ENCODE results near the gene CYP4A22.
"Not testable (repeated sequence)": the region's sequence is repeated elsewhere in the genome, so short reads cannot be mapped to it uniquely, and the experiment has no call there.

CYP4A22 gene

GRCh38 chr1:47137198-47137597 is at the start of gene CYP4A22:
CYP4A22 (plus strand) TSS chr1:47137441; CDS start chr1:47137486, 45 bp downstream.
- no peak for DNase-seq (ENCODE audit: low read depth, low spot score)

DNA sequence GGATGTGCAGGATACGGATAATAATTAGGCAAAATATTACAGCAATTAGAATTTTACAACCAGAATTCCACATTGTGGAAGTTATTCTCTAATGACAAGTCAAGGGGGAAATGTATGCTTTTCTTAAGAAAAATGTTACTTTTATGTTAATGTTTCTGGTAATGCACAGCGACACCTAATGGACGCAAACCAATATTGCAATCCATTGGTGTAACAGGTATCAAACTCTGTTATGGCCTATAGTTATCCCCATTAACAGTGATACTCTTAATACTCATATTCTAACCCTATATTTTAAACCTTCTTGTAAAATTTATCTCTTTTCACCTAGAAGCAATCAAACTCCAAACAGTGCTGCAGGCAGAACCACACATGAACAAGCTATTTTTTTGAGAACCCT is 47.9 kb upstream of the CYP4A22 start:
- DNase-seq (ENCODE audit: low read depth, low spot score): not testable (repeated sequence)

DNA sequence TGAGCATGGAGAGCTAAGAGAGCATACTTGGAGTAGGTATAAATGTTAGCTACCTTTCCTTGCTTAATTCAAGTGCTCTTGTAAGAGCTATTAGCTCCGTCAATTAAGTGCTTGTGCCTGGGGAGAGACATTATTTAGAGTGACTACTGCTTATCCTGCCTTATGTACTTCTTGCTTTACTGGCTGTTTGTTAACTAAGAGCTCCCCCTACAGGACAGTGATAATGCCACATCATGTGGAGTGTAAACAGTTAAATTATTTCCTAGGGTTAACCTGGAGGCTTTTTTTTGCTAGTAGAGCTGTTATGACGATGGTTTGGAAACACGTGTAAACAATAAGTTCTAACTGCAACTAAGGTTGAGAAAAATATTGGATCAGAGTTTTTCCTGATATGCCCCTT is 45.8 kb upstream of the CYP4A22 start:
- DNase-seq (ENCODE audit: low read depth, low spot score): not testable (repeated sequence)

- no peak for DNase-seq (ENCODE audit: low read depth, low spot score)
Observed at GRCh38 chr1:47104816-47105215, 32.4 kb upstream of the CYP4A22 start.

- no peak for DNase-seq (ENCODE audit: low read depth, low spot score)
Observed at GRCh38 chr1:47106792-47107191, 30.4 kb upstream of the CYP4A22 start.

- peak; percentile 17 for DNase-seq (ENCODE audit: low read depth, low spot score)
Observed at GRCh38 chr1:47107851-47108574, 29.2 kb upstream of the CYP4A22 start.

- DNase-seq (ENCODE audit: low read depth, low spot score): not testable (repeated sequence)
Observed at GRCh38 chr1:47109482-47109881, 27.8 kb upstream of the CYP4A22 start.

- DNase-seq (ENCODE audit: low read depth, low spot score): no peak
Observed at GRCh38 chr1:47113178-47113577, 24.1 kb upstream of the CYP4A22 start.

- not testable (repeated sequence) for DNase-seq (ENCODE audit: low read depth, low spot score)
Observed at GRCh38 chr1:47121039-47121438, 16.2 kb upstream of the CYP4A22 start.

GRCh38 chr1:47124834-47125233 is 12.4 kb upstream of the CYP4A22 start:
- not testable (repeated sequence) for DNase-seq (ENCODE audit: low read depth, low spot score)

DNA sequence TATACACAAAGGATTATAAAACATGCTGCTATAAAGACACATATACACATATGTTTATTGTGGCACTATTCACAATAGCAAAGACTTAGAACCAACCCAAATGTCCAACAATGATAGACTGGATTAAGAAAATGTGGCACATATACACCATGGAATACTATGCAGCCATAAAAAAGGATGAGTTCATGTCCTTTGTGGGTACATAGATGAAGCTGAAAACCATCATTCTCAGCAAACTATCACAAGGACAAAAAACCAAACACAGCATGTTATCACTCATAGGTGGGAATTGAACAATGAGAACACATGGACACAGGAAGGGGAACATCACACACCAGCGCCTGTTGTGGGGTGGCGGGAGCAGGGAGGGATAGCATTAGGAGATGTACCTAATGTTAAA is 10.2 kb upstream of the CYP4A22 start:
- DNase-seq (ENCODE audit: low read depth, low spot score): not testable (repeated sequence)

DNA sequence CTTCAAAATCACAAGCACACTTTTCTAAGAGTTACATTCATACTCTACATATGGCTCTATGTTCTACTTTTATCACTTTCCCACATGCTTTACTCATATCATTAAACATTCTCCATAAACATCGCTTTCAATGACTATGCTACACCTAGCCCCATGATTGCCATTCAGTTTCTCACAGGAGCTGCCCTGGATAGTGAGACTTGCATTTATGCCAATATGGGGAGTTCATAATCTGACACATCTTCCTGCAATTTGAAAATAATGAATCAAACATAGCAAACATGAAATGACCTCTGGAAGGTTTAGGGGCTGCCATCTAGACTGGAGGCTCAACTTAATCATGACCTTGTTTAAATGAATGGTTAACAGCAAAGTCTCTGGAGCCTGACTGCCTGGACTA is 9.0 kb upstream of the CYP4A22 start:
- no peak for DNase-seq (ENCODE audit: low read depth, low spot score)

DNA sequence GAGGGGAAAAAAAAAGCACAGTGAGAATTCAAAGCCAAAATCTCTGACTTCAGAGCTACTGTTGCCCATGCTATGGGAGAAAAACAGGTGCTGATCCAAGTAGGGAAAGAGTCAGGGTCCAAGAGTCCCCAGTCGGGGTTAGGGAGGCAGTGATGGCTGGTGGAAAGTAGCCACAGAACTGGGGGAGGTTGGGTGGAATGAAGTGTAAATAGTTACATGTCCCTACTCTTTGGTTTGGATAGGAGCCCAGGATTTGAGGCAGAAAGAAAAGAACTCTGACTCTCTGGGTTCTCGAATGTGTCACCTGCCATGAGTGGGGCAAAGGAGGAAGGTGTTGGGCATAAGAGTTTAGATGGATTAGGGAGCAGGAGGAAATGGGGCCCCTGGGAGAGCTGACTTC is 8.4 kb upstream of the CYP4A22 start:
- DNase-seq (ENCODE audit: low read depth, low spot score): not testable (repeated sequence)

GRCh38 chr1:47129489-47130230 is 7.6 kb upstream of the CYP4A22 start:
- DNase-seq (ENCODE audit: low read depth, low spot score): not testable (repeated sequence)

DNA sequence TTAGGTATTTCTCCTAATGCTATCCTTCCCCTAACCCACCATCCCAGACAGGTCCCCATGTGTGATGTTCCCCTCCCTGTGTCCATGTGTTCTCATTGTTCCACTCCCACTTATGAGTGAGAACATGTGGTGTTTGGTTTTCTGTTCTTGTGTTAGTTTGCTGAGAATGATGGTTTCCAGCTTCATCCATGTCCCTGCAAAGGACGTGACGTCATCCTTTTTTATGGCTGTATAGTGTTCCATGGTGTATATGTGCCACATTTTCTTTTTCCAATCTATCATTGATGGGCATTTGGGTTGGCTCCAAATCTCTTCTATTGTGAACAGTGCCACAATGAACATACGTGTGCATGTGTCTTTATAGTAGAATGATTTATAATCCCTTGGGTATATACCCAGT is 4.6 kb upstream of the CYP4A22 start:
- DNase-seq (ENCODE audit: low read depth, low spot score): not testable (repeated sequence)

- no peak for DNase-seq (ENCODE audit: low read depth, low spot score)
Observed at GRCh38 chr1:47137925-47138615, 829 bp downstream of the CYP4A22 start.

- DNase-seq (ENCODE audit: low read depth, low spot score): not testable (repeated sequence)
Observed at GRCh38 chr1:47140358-47140757, 3.1 kb downstream of the CYP4A22 start.

- DNase-seq (ENCODE audit: low read depth, low spot score): peak; percentile 20
Observed at GRCh38 chr1:47143654-47144053, 6.4 kb downstream of the CYP4A22 start.

GRCh38 chr1:47146495-47146894 is 9.3 kb downstream of the CYP4A22 start:
- not testable (repeated sequence) for DNase-seq (ENCODE audit: low read depth, low spot score)

DNA sequence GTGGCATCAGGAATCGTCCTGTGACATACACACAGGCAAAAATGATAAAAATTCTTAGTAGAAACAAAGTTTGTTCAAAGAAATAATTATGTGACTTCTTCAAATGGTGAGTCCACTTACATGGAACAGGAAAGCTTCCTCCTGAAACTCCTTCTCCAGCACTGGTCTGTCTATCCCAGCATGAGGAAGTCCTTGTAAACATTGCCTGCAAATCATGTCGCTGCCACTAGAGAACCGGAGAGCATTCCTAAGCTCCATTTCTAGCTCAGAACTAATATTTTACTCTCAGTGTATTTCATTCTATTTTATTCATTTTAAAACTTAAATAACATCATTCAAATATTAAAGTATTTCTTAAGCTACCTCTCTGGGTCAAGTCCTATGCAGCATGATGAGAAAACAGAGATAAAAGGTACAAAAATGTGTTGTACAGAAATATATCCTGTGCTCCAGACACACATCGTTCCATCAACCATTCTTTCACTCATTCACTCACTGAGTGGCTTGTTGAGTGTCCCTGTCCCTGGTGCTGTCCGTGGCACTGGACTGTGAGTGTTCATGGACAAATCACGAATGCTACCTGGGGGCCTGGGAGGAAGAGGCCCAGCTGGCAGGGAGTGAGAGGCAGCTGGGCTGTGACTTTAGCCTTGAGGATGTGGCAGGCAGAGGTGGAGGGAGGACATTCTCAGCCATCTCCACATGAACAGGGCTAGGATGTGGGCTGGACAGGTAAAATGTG is 10.0 kb downstream of the CYP4A22 start:
- DNase-seq (ENCODE audit: low read depth, low spot score): no peak

GRCh38 chr1:47149162-47149561 is 11.9 kb downstream of the CYP4A22 start:
- not testable (repeated sequence) for DNase-seq (ENCODE audit: low read depth, low spot score)

DNA sequence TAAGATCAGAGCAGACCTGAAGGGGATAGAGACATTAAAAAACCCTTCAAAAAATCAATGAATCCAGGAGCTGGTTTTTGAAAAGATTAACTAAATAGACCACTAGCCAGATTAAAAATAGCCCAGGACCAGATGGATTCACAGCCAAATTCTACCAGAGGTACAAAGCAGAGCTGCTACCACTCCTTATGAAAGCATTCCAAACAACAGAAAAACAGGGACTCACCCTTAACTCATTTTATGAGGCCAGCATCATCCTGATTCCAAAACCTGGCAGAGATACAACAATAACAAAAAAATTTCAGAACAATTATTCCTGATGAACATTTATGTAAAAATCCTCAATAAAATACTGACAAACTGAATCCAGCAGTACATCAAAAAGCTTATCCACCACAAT is 19.2 kb downstream of the CYP4A22 start:
- not testable (repeated sequence) for DNase-seq (ENCODE audit: low read depth, low spot score)
